Smooth muscle cell (in vitro differentiated cells): ENCODE measurements around the gene RNASE4. TPM values are rescaled to one million over a fixed set of nuclear protein-coding genes. Genes with fewer than 3 reads are reported as not detected.

Experiments
- DNase-seq: peaks from one replicate; lab custom pipeline; 2025; ENCODE audit not compliant: unreplicated experiment; lab: John Stamatoyannopoulos, UW
- H2AFZ ChIP-seq: fragments of 200-600 bp; sonication (generic); 2 replicates; pipeline ENCODE4 v1.6.0; 2016; ENCODE audit warnings: antibody characterized with exemption, low read depth, mild to moderate bottlenecking
- H3F3A ChIP-seq: fragments of 200-600 bp; sonication (generic); 2 replicates; pipeline ENCODE4 v1.6.0; 2017; ENCODE audit warnings: antibody characterized with exemption, low read depth
- H3K27ac ChIP-seq: fragments of 200-600 bp; sonication (generic); 2 replicates; pipeline ENCODE4 v1.5.1; 2016; ENCODE audit warnings: low read depth, mild to moderate bottlenecking
- H3K27me3 ChIP-seq: fragments of 200-600 bp; sonication (generic); 2 replicates; pipeline ENCODE4 v1.6.1; 2016; ENCODE audit warnings: low read depth, mild to moderate bottlenecking
- H3K36me3 ChIP-seq: fragments of 200-600 bp; sonication (generic); 2 replicates; pipeline ENCODE4 v1.5.1; 2016; ENCODE audit warnings: low read depth
- H3K4me1 ChIP-seq: fragments of 200-600 bp; sonication (generic); 2 replicates; pipeline ENCODE4 v1.5.1; 2016; ENCODE audit warnings: low read depth
- H3K4me2 ChIP-seq: fragments of 200-600 bp; sonication (generic); 2 replicates; pipeline ENCODE4 v1.6.0; 2016; ENCODE audit warnings: mild to moderate bottlenecking
- H3K4me3 ChIP-seq: fragments of 200-600 bp; sonication (generic); 2 replicates; pipeline ENCODE4 v1.5.1; 2016; ENCODE audit warnings: mild to moderate bottlenecking
- H3K79me2 ChIP-seq: fragments of 200-600 bp; sonication (generic); 2 replicates; pipeline ENCODE4 v1.6.0; 2016; ENCODE audit warnings: low read depth, mild to moderate bottlenecking
- H3K9ac ChIP-seq: fragments of 200-600 bp; sonication (generic); 2 replicates; pipeline ENCODE4 v1.6.0; 2016; ENCODE audit warnings: low read depth
- H3K9me3 ChIP-seq: fragments of 200-600 bp; sonication (generic); replicated peaks from 2 replicates; pipeline ENCODE4 v1.5.1; 2016; ENCODE audit warnings: low read depth
- H4K20me1 ChIP-seq: fragments of 200-600 bp; sonication (generic); 2 replicates; pipeline ENCODE4 v1.6.0; 2016; ENCODE audit warnings: low read depth
- CTCF ChIP-seq: fragments of 200-600 bp; sonication (generic); IDR thresholded peaks from 2 replicates; pipeline ENCODE4 v1.5.1; 2017; ENCODE audit warnings: borderline replicate concordance, mild to moderate bottlenecking, antibody characterized with exemption; ENCODE audit not compliant: insufficient read depth, poor library complexity, severe bottlenecking
- WGBS: methylation state at CpG from one replicate; pipeline ENCODE4 v1.1.7; 2016; ENCODE audit warnings: low lambda C conversion rate; 5-methylcytosine and 5-hydroxymethylcytosine counted together
- polyA plus RNA-seq: library from polyadenylated mRNA; unstranded; fragments of >200 nt; fragmentation: Nextera tagmentation; extraction: Ambion mirVana; gene quantifications from 2 replicates; pipeline ENCODE4 v1.2.1, GENCODE V29; 2016
- total RNA-seq: library from RNA; depleted of rRNA; stranded (reverse); fragments of >200 nt; gene quantifications from 2 replicates; pipeline ENCODE4 v1.2.3, GENCODE V29; 2014

The RNASE4 gene
- total and polyA plus RNA-seq, 2 experiments from 2014 or later: 28.6 to 34.8 TPM

- no peak for DNase-seq
- Histone ChIP-seq H3K9ac (no peak overlapping the region), H3F3A (no peaks in the 10 kb centered on the region), H3K27me3 (no peaks in the 10 kb centered on the region), H3K4me1 (no peaks in the 10 kb centered on the region), H4K20me1 (no peaks in the 10 kb centered on the region), H2AFZ (no peak overlapping the region), H3K79me2 (no peaks in the 10 kb centered on the region), H3K36me3 (no peaks in the 10 kb centered on the region), H3K9me3 (no peaks in the 10 kb centered on the region), H3K4me3 (no peak overlapping the region), H3K4me2 (no peak overlapping the region), H3K27ac (no peak overlapping the region)
- WGBS: 40% methylated on average over 4 of the region's 4 CpGs
- TF ChIP-seq CTCF: no peak
Measured at GRCh38 chr14:20711685-20712084, 27.3 kb downstream of the RNASE4 start.

- Histone ChIP-seq H3F3A (no peaks in the 10 kb centered on the region), H4K20me1 (no peaks in the 10 kb centered on the region), H2AFZ (no peak overlapping the region), H3K27me3 (no peaks in the 10 kb centered on the region), H3K9me3 (no peaks in the 10 kb centered on the region), H3K9ac (no peak overlapping the region), H3K79me2 (no peaks in the 10 kb centered on the region), H3K4me3 (no peak overlapping the region), H3K4me2 (no peak overlapping the region), H3K4me1 (no peaks in the 10 kb centered on the region), H3K27ac (no peak overlapping the region), H3K36me3 (no peaks in the 10 kb centered on the region)
- TF ChIP-seq CTCF: no peak
- 47% methylated on average over 2 of the region's 2 CpGs for WGBS
- DNase-seq: no peak
Measured at GRCh38 chr14:20712904-20713303, 28.5 kb downstream of the RNASE4 start.

- no peak for TF ChIP-seq CTCF
- Histone ChIP-seq H3K4me2 (no peak overlapping the region), H3K36me3 (no peaks in the 10 kb centered on the region), H3F3A (no peaks in the 10 kb centered on the region), H3K79me2 (no peaks in the 10 kb centered on the region), H3K27ac (no peak overlapping the region), H4K20me1 (no peaks in the 10 kb centered on the region), H2AFZ (no peak overlapping the region), H3K9ac (no peak overlapping the region), H3K9me3 (no peaks in the 10 kb centered on the region), H3K4me3 (no peak overlapping the region), H3K27me3 (no peaks in the 10 kb centered on the region), H3K4me1 (no peaks in the 10 kb centered on the region)
- 66% methylated on average over 4 of the region's 4 CpGs for WGBS
- DNase-seq: peak; percentile 3
Measured at GRCh38 chr14:20714593-20715250, 30.4 kb downstream of the RNASE4 start.

GRCh38 chr14:20719777-20720176 is 35.4 kb downstream of the RNASE4 start:
- no peak overlapping the region for H3K4me3 ChIP-seq
- no peaks in the 10 kb centered on the region for H3K9me3 ChIP-seq
- no peaks in the 10 kb centered on the region for H3K27me3 ChIP-seq
- H3F3A ChIP-seq: no peaks in the 10 kb centered on the region
- H3K9ac ChIP-seq: no peak overlapping the region
- DNase-seq: no peak
- WGBS: 76% methylated on average over 4 of the region's 4 CpGs
- no peak overlapping the region for H3K4me2 ChIP-seq
- no peak for TF ChIP-seq CTCF
- H3K27ac ChIP-seq: no peak overlapping the region
- H2AFZ ChIP-seq: no peak overlapping the region
- H3K4me1 ChIP-seq: no peaks in the 10 kb centered on the region
- H3K36me3 ChIP-seq: no peaks in the 10 kb centered on the region
- H4K20me1 ChIP-seq: no peaks in the 10 kb centered on the region
- no peaks in the 10 kb centered on the region for H3K79me2 ChIP-seq
